BE2C (cell line): ENCODE measurements around the gene NYAP2.

ENCODE experiments used
- DNase-seq: peaks from one replicate; pipeline ENCODE4 v3.0.0-alpha.2; 2020
- H3K27me3 ChIP-seq: fragments of 250-450 bp; sonication (Bioruptor Pico); 2 replicates; pipeline ENCODE4 v1.5.1; 2020; ENCODE audit warnings: mild to moderate bottlenecking
- H3K36me3 ChIP-seq: fragments of 250-450 bp; sonication (Bioruptor Pico); 2 replicates; pipeline ENCODE4 v1.5.1; 2020; ENCODE audit warnings: mild to moderate bottlenecking
- H3K4me1 ChIP-seq: fragments of 250-450 bp; sonication (Bioruptor Pico); 2 replicates; pipeline ENCODE4 v1.5.1; 2020
- H3K4me3 ChIP-seq: 2 replicates; pipeline ENCODE4 v1.5.1; 2011; ENCODE audit warnings: low read depth, low read length
- H3K9me3 ChIP-seq: fragments of 250-450 bp; sonication (Bioruptor Pico); 2 replicates; pipeline ENCODE4 v1.5.1; 2020
- TF ChIP-seq, protein P1 (sequence below): IDR thresholded peaks from 2 replicates; pipeline ENCODE4 v1.5.1; 2012; ENCODE audit warnings: mild to moderate bottlenecking, low read depth, low read length

The NYAP2 gene

DNA sequence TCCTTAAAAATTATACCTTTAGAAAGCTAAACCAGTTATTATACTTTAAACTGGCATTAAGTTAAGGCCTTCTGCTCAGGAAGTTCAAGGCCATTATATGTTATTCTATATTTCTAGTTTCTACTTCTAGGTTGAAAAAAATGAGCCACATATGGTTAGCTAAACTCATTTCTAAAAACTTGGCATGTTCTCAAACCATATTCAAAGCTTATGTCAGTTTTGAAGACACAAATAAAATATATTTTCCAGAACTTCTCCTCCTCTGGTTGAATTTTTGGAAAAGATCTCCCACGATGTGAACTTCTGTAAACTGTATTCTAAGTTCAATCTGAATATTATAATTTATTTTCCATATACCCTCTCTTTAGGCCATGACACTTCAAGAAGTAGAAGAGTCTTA, 103.5 kb downstream of the NYAP2 start:
- TF ChIP-seq, protein P1, sequence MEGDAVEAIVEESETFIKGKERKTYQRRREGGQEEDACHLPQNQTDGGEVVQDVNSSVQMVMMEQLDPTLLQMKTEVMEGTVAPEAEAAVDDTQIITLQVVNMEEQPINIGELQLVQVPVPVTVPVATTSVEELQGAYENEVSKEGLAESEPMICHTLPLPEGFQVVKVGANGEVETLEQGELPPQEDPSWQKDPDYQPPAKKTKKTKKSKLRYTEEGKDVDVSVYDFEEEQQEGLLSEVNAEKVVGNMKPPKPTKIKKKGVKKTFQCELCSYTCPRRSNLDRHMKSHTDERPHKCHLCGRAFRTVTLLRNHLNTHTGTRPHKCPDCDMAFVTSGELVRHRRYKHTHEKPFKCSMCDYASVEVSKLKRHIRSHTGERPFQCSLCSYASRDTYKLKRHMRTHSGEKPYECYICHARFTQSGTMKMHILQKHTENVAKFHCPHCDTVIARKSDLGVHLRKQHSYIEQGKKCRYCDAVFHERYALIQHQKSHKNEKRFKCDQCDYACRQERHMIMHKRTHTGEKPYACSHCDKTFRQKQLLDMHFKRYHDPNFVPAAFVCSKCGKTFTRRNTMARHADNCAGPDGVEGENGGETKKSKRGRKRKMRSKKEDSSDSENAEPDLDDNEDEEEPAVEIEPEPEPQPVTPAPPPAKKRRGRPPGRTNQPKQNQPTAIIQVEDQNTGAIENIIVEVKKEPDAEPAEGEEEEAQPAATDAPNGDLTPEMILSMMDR: no peak
- no peaks in the 10 kb centered on the region for H3K4me1 ChIP-seq
- no peaks in the 10 kb centered on the region for H3K36me3 ChIP-seq
- no peaks in the 10 kb centered on the region for H3K27me3 ChIP-seq
- H3K4me3 ChIP-seq: no peak overlapping the region
- DNase-seq: no peak
- no peaks in the 10 kb centered on the region for H3K9me3 ChIP-seq

DNA sequence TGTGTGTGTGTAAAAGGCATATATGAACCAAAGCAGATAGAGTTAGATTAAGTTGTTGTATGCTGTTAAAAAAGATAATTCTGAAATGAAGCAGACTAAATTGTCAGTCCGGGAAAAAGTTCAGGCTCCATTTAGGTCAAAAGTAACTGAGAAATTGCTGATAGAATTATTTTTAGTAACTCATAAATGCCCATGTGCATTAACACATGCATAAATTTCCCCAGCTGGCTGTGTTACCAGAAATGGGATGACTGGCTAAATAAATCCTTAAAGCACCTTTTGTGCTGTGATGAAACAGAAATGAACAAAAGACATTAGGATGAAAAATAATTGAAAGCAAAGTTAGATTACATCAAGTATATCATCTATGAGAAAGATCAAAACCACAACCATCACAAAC, 111.3 kb downstream of the NYAP2 start:
- no peak for DNase-seq
- no peaks in the 10 kb centered on the region for H3K4me1 ChIP-seq
- no peaks in the 10 kb centered on the region for H3K9me3 ChIP-seq
- H3K27me3 ChIP-seq: no peaks in the 10 kb centered on the region
- TF ChIP-seq, protein P1: no peak
- H3K36me3 ChIP-seq: no peaks in the 10 kb centered on the region
- H3K4me3 ChIP-seq: no peak overlapping the region

DNA sequence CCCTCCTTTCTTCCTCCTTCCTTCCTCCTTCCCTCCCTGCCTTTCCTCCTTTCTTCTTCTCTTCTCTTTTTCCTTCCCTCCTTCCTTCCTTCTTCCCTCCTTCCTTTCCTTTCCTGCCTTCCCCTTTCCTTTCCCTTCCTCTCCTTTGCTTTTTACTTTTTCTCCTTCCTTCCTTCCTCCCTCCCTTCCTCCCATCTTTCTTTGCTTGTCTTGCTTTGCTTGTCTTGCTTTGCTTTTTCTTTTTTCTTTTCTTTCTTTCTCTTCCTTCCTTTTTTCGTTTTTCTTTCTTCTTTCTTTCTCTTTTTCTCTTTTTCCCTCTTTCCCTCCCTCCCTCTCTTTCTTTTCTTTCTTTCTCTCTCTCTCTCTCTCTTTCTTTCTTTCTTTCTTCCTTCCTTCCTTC, 113.0 kb downstream of the NYAP2 start:
- H3K4me1 ChIP-seq: no peaks in the 10 kb centered on the region

DNA sequence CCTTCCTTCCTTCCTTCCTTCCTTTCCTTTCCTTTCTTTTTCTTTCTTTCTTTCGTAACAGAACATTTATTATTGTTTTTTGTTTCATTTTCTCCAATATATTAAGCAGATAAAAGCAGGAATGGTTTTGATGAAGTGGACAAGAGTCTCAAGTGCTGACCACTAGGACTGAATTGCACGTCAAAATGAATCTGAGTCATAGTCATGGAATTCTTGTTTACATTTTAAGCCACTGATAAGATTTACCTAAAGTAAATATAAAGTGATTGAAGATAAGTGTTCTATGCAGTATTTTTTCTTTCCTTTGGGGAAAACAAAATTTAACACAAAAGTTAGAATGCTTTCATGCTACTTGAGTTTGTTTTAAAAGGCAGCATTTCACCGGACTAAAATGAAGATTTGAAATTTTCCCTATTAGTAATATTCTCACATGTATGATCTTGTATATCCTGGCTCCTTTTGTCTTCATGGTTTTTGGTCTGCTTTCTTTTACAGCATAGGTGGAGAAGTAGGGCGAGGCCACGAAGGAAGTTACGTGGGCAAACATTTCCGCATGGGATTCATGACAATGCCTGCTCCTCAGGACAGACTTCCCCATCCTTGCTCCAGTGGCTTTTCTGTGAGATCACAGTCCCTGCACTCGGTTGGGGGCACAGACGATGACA, 113.5 kb downstream of the NYAP2 start:
- Histone ChIP-seq H3K4me3 (no peak overlapping the region), H3K9me3 (no peaks in the 10 kb centered on the region), H3K4me1 (no peaks in the 10 kb centered on the region), H3K27me3 (no peaks in the 10 kb centered on the region), H3K36me3 (no peaks in the 10 kb centered on the region)
- TF ChIP-seq, protein P1: no peak
- no peak for DNase-seq

More for the DNA sequence above, 113.0 kb downstream of the NYAP2 start:
- Histone ChIP-seq H3K4me3 (no peak overlapping the region), H3K36me3 (no peaks in the 10 kb centered on the region), H3K9me3 (no peaks in the 10 kb centered on the region), H3K27me3 (no peaks in the 10 kb centered on the region)
- DNase-seq: no peak
- TF ChIP-seq, protein P1: no peak

DNA sequence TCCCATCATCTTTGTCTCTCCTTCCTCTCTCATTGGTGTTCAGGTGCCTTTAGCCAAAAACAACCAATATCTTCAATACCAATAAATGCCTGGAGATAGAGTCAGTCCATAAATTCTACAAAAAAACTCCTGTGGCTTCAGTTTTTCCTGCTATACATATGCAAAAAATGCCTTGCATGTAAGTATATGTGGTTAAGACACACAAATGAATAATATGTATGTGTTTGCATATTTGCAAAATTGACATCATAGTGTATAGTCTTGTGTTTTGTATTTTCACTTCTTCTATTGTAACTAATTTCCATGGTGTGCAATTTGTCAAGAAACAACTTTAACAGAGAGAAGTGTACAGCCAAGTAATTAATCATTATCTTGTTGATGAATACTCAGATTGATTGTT, 115.5 kb downstream of the NYAP2 start:
- Histone ChIP-seq H3K4me1 (no peaks in the 10 kb centered on the region), H3K4me3 (no peak overlapping the region), H3K9me3 (no peaks in the 10 kb centered on the region), H3K36me3 (no peaks in the 10 kb centered on the region), H3K27me3 (no peaks in the 10 kb centered on the region)
- no peak for DNase-seq
- TF ChIP-seq, protein P1: no peak

DNA sequence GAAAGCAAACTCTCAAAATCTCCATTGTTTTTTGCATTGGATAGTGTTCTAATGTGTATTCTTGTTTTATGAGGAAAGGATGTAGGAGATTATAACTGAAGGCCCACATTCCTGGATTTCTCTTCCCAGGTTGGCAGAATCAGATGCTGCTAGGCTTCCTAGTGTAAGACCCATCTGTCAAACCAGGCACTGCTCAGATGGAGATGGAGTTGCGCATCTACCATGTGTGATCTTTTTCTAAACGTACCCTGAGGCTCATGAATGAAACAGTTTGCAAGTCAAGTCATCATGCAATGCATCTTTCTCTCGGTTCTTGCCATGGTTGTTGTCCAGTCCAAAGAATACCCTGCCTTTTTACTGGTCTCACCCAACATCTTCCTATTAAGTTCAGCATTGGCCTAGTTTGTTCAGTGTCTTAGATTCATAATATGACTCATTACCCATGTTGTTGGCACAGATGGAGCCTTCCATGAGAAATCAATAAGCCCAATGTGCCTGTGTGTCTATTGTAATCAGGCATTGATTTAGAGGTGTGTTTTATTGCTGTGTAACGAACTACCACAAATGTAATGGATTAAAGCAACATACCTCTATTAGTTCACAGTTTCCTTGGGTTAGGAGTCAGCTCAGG, 127.4 kb downstream of the NYAP2 start:
- Histone ChIP-seq H3K4me1 (no peaks in the 10 kb centered on the region), H3K9me3 (no peaks in the 10 kb centered on the region), H3K4me3 (no peak overlapping the region), H3K36me3 (no peaks in the 10 kb centered on the region), H3K27me3 (no peaks in the 10 kb centered on the region)
- TF ChIP-seq, protein P1: no peak
- no peak for DNase-seq
